Measurements from ENCODE around the gene NFIC. TPM values are rescaled to one million over a fixed set of nuclear protein-coding genes. Genes with fewer than 3 reads are reported as not detected.
A peak's percentile ranks its signal among the peaks of the same experiment; 100 is the strongest.
"Not testable (repeated sequence)": the region's sequence is repeated elsewhere in the genome, so short reads cannot be mapped to it uniquely, and the experiment has no call there.

The NFIC gene
- total and polyA plus RNA-seq, 4 donors: 17.2 to 56.2 (median 40.4) TPM

DNA sequence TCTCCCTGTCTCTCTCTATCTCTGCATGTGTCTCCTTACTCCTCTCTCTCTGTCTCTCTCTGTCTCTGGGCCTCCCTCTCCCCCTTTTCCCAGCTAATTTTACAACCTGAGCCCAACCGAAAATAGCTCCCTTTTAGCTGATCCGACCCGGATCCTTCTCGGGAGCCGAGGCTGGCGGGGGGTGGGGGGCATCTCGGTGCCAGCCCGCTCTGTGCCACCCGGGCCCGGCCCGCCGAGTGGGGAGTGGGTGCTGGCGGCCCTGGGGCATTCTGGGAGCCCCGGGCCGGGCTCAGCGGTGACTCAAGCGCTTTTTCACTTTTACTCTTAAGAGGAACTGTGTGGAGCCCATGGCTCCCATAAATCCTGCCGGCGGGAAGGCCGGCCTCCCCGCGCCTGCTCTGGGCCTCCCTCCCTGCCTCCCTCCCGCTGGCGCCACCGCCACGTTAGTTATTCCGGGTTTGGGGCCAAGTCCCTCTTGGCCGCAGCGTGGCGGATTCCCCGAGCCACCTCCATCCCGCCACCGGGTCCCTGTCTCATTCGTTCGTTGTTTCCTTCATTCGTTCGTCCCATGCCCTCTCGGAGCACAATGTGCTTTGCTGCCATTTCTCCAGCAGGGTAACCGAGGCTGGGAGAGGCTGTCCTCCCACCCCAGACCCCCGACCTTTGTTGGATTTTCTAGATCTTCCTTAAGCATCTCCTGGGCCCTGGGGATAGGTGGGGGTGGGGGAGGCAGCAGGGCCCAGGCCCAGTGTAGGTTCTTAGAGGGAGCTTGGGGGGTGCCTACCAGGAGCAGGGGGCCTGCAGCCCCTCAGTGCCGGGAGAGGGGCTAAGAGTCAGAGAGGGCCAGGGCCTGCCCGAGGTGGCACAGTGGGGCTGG, 3.2 kb downstream of the NFIC start:
- peak in 1 of 6 donors; percentile 81 for DNase-seq (ENCODE audit: low read depth in 4 of 6, low spot score in 6 of 6)
- Histone ChIP-seq H3K27ac (ENCODE audit: low read depth, low read length) (peak overlapping the region; percentile 80), H3K4me1 (ENCODE audit: control insufficient read depth, insufficient read depth, low read length) (peaks cover 67% of the 10 kb centered on the region), H3K9me3 (ENCODE audit: control insufficient read depth, insufficient read depth, low read length) (no peaks in the 10 kb centered on the region), H3K36me3 (ENCODE audit: control insufficient read depth, insufficient read depth, low read length) (peaks cover 11% of the 10 kb centered on the region), H3K4me3 (ENCODE audit: low read depth, low read length) (peak overlapping the region; percentile 20), H3K27me3 (ENCODE audit: control insufficient read depth, insufficient read depth, low read length) (peaks cover 22% of the 10 kb centered on the region)
- 3% methylated on average over 40 of the region's 42 CpGs for WGBS (ENCODE audit: insufficient coverage)

DNA sequence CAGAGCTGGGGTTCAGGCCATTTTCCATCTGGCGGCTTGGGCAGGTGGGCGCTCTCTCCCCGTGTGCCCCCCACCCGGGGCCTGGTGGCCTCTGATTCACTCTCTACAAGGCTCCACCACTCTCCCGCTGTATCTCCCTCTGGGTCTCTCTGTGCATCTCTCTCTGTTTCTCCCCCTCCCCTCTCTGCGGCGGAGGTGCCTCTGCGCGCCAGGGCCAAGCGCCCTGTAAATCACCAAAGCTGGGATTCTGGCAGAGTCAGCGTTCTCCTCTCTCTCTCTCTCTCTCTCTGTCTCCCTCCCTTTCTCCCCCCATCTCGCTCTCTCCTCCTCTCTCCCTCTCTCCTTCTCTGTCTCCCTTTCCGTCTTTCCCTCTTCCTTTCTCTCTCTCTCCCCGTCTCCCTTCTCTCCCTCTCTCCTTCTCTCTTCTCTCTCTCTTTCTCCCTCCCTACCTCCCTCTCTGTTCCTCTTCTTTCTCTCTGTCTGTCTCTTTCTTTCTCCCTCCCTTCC, 3.9 kb downstream of the NFIC start:
- H3K27ac ChIP-seq (ENCODE audit: low read depth, low read length): peak overlapping the region; percentile 80

DNA sequence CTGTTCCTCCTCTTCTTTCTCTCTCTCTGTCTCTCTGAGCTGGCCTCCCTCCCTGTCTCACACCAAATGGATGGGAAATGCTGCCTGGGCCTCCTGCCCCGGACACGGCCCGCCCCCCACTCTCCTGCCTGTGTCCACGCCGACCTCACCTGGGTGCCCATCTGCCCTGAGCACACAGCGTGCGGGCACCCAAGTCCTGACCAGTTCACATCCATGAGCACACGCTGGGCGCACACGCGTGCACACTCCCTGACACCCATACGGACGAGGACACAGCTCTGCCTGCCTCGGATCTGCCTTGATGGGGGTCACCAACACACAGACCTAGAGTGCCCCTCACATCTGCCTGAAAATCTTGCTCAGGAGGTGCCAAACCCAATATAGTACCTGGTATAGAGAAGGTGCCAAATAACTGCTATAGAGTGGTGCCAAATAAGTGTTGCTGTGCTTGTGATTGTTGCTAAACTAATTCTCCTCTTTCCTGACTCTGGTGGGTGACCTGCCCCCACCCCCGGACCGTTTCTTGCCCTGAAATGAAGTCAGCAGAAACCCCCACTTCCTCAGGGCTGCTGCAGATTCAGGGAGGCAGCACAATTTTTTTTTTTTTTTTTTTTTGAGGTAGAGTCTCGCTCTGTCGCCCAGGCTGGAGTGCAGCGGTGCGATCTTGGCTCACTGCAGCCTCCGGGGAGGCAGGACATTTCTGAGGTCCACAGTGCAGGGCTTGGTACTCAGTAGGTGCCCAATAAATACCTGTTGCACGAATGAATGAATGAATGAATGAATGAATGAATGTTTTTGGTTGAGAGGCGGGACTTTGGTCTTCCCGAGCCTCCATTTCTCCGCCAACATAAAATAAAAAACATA, 4.6 kb downstream of the NFIC start:
- WGBS (ENCODE audit: insufficient coverage): 57% methylated on average over 19 of the region's 25 CpGs
- DNase-seq (ENCODE audit: low read depth in 4 of 6, low spot score in 6 of 6): no peak
- peaks cover 67% of the 10 kb centered on the region for H3K4me1 ChIP-seq (ENCODE audit: control insufficient read depth, insufficient read depth, low read length)

More for the DNA sequence above, 3.9 kb downstream of the NFIC start:
- H3K9me3 ChIP-seq (ENCODE audit: control insufficient read depth, insufficient read depth, low read length): no peaks in the 10 kb centered on the region
- 15% methylated on average over 14 of the region's 14 CpGs for WGBS (ENCODE audit: insufficient coverage)
- peaks cover 19% of the 10 kb centered on the region for H3K27me3 ChIP-seq (ENCODE audit: control insufficient read depth, insufficient read depth, low read length)
- H3K4me1 ChIP-seq (ENCODE audit: control insufficient read depth, insufficient read depth, low read length): peaks cover 67% of the 10 kb centered on the region
- peaks cover 11% of the 10 kb centered on the region for H3K36me3 ChIP-seq (ENCODE audit: control insufficient read depth, insufficient read depth, low read length)
- peak in 2 of 6 donors; percentile 76 to 84 for DNase-seq (ENCODE audit: low read depth in 4 of 6, low spot score in 6 of 6)
- peak overlapping the region; percentile 20 for H3K4me3 ChIP-seq (ENCODE audit: low read depth, low read length)

DNA sequence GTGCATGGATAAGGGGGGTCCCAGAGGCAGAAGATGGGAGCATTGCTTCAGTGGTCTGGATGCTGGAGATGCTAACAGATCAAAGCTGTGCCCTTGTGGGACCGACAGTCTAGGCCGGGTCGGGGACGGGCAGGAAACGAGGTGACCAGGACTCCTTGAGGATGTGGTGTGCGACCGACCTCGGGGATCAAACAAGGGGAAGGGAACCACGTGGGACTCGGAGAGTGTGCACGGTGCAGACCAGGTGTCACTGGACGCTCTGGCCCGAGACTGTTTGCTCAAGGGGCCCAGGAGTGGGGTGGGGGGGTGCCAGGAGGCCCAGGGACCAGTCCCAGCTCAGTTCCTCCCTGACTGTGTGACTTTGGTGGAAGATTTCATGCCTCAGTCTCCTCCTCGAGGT, 6.0 kb downstream of the NFIC start:
- WGBS (ENCODE audit: insufficient coverage): 61% methylated on average over 12 of the region's 14 CpGs
- peaks cover 60% of the 10 kb centered on the region for H3K4me1 ChIP-seq (ENCODE audit: control insufficient read depth, insufficient read depth, low read length)
- H3K27ac ChIP-seq (ENCODE audit: low read depth, low read length): no peak overlapping the region
- H3K9me3 ChIP-seq (ENCODE audit: control insufficient read depth, insufficient read depth, low read length): no peaks in the 10 kb centered on the region
- no peak for DNase-seq (ENCODE audit: low read depth in 4 of 6, low spot score in 6 of 6)
- H3K36me3 ChIP-seq (ENCODE audit: control insufficient read depth, insufficient read depth, low read length): peaks cover 11% of the 10 kb centered on the region
- peaks cover 8% of the 10 kb centered on the region for H3K27me3 ChIP-seq (ENCODE audit: control insufficient read depth, insufficient read depth, low read length)
- H3K4me3 ChIP-seq (ENCODE audit: low read depth, low read length): no peak overlapping the region

More for the DNA sequence above, 4.6 kb downstream of the NFIC start:
- Histone ChIP-seq H3K27me3 (ENCODE audit: control insufficient read depth, insufficient read depth, low read length) (peaks cover 13% of the 10 kb centered on the region), H3K9me3 (ENCODE audit: control insufficient read depth, insufficient read depth, low read length) (no peaks in the 10 kb centered on the region), H3K36me3 (ENCODE audit: control insufficient read depth, insufficient read depth, low read length) (peaks cover 11% of the 10 kb centered on the region), H3K27ac (ENCODE audit: low read depth, low read length) (peak overlapping the region; percentile 80), H3K4me3 (ENCODE audit: low read depth, low read length) (no peak overlapping the region)

DNA sequence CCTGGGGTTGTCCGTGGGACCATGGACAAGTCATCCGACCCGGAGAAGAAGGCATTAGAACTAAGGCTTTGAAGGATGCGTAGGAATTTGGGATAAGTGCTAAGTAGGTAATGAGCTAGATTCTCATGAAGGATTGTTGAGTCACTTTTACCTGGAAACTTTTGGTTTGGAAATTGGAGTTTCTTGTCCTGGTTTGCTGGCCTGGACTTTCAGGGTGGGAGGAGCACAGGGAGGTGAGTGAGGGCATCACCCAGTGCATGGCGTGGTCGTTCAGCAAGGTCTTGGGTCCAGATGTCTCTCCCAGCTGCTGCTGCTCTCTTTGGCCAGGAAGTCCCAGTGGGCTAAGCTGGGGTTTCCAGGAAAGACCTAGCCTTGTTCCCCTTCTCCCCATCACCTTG, 7.6 kb downstream of the NFIC start:
- 81% methylated on average over 6 of the region's 6 CpGs for WGBS (ENCODE audit: insufficient coverage)
- H3K36me3 ChIP-seq (ENCODE audit: control insufficient read depth, insufficient read depth, low read length): peaks cover 11% of the 10 kb centered on the region
- DNase-seq (ENCODE audit: low read depth in 4 of 6, low spot score in 6 of 6): no peak
- H3K27ac ChIP-seq (ENCODE audit: low read depth, low read length): no peak overlapping the region
- H3K4me1 ChIP-seq (ENCODE audit: control insufficient read depth, insufficient read depth, low read length): peaks cover 45% of the 10 kb centered on the region
- no peak overlapping the region for H3K4me3 ChIP-seq (ENCODE audit: low read depth, low read length)
- H3K27me3 ChIP-seq (ENCODE audit: control insufficient read depth, insufficient read depth, low read length): no peaks in the 10 kb centered on the region
- H3K9me3 ChIP-seq (ENCODE audit: control insufficient read depth, insufficient read depth, low read length): no peaks in the 10 kb centered on the region

DNA sequence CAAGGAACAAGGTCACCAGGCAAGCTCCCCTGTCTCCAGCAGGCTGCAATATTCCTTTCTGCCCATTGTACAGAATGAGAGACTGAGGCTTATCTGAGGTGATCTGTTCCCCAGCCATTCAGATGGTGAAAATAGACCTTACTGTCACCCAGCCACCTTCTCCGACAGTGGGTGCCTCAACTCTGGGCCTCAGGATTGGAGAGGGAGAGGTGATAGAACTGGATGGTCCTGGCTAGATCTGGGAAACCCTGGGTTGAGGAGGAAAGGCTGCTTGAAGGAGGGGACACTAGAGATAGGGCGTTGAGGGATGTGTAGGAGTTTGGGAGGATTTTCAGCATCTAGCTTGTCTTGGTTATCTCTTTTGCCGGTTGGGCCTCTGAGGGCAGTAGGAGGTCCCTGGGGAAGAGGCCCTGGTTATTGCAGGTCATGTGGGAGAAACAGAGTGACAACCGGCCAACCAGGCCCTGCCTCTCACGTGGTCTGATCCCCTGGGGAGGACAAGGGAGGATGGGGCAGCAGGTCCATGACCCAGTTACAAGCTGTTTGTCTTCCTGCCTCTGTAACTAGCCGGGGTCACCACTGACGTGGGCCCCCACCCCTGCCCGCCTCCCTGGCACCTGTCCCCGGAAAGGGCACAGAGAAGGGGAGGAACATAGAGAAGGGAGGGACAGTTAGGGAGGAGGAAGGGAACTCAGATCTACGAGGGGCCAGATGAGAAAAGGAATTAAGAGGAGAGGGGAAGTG, 8.2 kb downstream of the NFIC start:
- no peaks in the 10 kb centered on the region for H3K27me3 ChIP-seq (ENCODE audit: control insufficient read depth, insufficient read depth, low read length)
- WGBS (ENCODE audit: insufficient coverage): 44% methylated on average over 9 of the region's 10 CpGs
- no peak overlapping the region for H3K4me3 ChIP-seq (ENCODE audit: low read depth, low read length)
- no peaks in the 10 kb centered on the region for H3K9me3 ChIP-seq (ENCODE audit: control insufficient read depth, insufficient read depth, low read length)
- peaks cover 39% of the 10 kb centered on the region for H3K4me1 ChIP-seq (ENCODE audit: control insufficient read depth, insufficient read depth, low read length)
- peaks cover 11% of the 10 kb centered on the region for H3K36me3 ChIP-seq (ENCODE audit: control insufficient read depth, insufficient read depth, low read length)
- peak overlapping the region; percentile 63 for H3K27ac ChIP-seq (ENCODE audit: low read depth, low read length)
- peak in 1 of 6 donors; percentile 0 for DNase-seq (ENCODE audit: low read depth in 4 of 6, low spot score in 6 of 6)

DNA sequence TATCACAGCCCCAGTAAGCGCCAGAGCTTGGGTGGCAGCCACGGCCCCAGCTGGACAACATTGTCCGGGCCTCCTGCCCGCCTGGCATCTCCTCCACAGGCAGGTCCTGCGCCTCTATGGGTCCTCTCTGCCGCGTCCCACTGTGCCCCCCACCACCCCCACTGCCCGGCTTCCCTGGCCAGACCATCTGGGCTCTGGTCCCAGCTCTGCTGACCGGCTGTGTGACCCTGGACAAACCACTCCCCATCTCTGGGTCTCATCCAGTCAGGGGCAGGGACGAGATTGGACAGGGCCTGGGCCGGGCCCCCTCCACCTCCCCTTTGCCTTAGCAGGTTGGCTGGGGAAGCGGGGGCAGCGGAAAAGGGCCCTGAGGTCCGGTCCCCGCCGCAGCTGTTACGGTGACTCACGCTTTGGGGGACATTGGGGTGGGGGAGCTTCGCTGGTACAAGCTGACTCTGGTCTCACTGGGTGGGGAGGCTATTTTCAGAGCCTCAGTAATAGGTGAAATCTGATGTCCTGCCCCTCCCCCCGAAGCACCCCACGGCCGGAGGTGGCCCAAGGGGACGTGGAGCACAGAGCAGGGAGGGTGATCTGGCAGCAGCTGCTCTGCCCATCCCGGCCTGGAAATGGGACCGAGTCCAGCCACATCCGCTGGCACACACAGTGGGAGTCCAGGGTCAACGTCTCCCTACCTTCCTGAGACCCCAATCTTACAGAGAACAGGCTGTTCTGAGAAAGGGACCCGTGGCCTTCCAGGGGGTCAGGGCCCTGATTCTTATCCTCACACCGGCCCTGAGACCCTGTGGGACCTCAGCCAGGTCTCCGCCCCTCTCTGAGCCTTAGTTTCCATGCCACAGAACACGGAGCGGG, 9.1 kb downstream of the NFIC start:
- 31% methylated on average over 24 of the region's 32 CpGs for WGBS (ENCODE audit: insufficient coverage)
- peaks cover 9% of the 10 kb centered on the region for H3K36me3 ChIP-seq (ENCODE audit: control insufficient read depth, insufficient read depth, low read length)
- H3K4me1 ChIP-seq (ENCODE audit: control insufficient read depth, insufficient read depth, low read length): peaks cover 30% of the 10 kb centered on the region
- no peak overlapping the region for H3K4me3 ChIP-seq (ENCODE audit: low read depth, low read length)
- H3K27me3 ChIP-seq (ENCODE audit: control insufficient read depth, insufficient read depth, low read length): no peaks in the 10 kb centered on the region
- peak overlapping the region; percentile 63 for H3K27ac ChIP-seq (ENCODE audit: low read depth, low read length)
- no peaks in the 10 kb centered on the region for H3K9me3 ChIP-seq (ENCODE audit: control insufficient read depth, insufficient read depth, low read length)
- DNase-seq (ENCODE audit: low read depth in 4 of 6, low spot score in 6 of 6): peak in 2 of 6 donors; percentile 24 to 81

DNA sequence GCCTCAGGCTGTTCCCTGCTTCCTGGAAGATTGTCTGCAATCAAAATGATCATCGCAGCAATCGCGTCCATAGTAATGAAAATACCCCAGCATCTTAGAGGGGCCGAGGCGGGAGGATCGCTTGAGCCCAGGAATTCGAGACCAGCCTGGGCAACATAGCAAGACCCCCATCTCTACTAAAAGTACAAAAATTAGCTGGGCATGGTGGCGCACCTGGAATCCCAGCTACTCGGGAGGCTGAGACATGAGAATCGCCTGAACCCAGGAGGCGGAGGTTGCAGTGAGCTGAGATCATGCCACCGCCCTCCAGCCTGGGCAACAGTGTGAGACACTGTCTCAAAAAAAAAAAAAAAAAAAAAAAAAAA, 9.7 kb downstream of the NFIC start:
- H3K4me3 ChIP-seq (ENCODE audit: low read depth, low read length); H3K9me3 ChIP-seq (ENCODE audit: control insufficient read depth, insufficient read depth, low read length); H3K27me3 ChIP-seq (ENCODE audit: control insufficient read depth, insufficient read depth, low read length): not testable (repeated sequence)
- DNase-seq (ENCODE audit: low read depth in 4 of 6, low spot score in 6 of 6): peak in 1 of 6 donors; percentile 23
- Histone ChIP-seq H3K4me1 (ENCODE audit: control insufficient read depth, insufficient read depth, low read length) (peaks cover 24% of the 10 kb centered on the region), H3K36me3 (ENCODE audit: control insufficient read depth, insufficient read depth, low read length) (peaks cover 11% of the 10 kb centered on the region), H3K27ac (ENCODE audit: low read depth, low read length) (peak overlapping the region; percentile 63)
- 93% methylated on average over 2 of the region's 12 CpGs for WGBS (ENCODE audit: insufficient coverage)

All from spinal cord (tissue), 10 donors.